Body of pancreas (tissue), 4 donors: ENCODE measurements around the gene NOL4L.

Experiments used
- CTCF ChIP-seq, 7 experiments: fragments of 450-650 bp in 4 of 7; fragments of 200-600 bp in 3 of 7; sonication (generic) in 3 of 7; IDR thresholded peaks; one replicate each; pipeline ENCODE4 v1.5.1; 2016 to 2019; ENCODE audit warnings: antibody characterized with exemption in 7 of 7
- POLR2A ChIP-seq, 3 donors: fragments of 450-650 bp; IDR thresholded peaks; one replicate each; pipeline ENCODE4 v1.6.1; 2016; ENCODE audit warnings: antibody characterized with exemption in 3 of 3, mild to moderate bottlenecking in 2 of 3

DNA sequence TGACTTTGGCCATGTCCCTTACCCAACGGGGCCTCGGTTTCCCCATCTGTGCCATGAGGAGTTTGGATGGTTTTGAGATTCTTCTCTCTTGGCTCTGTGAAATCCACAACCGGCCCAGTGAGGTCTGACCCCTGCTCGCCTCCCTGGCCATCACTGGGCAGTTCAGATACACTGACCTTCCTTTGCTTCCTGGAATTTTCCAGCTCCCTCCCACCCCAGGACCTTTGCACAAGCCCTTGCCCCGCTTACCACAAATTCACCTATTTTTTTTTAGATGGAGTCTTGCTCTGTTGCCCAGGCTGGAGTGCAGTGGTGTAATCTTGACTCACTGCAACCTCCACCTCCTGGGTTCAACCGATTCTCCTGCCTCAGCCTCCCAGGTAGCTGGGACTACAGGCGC, 12.6 kb upstream of the NOL4L start:
- no peak for TF ChIP-seq CTCF (IDR thresholded peaks at IDR 0.05)
- no peak for TF ChIP-seq POLR2A (IDR thresholded peaks at IDR 0.05)
